SK-N-SH (cell line): ENCODE measurements around the gene TMEM184B.

Source experiments
- CHD2 ChIP-seq: fragments of 150-350 bp; IDR thresholded peaks from 2 replicates; pipeline ENCODE4 v1.6.1; 2018; ENCODE audit warnings: low read length; ENCODE audit not compliant: partially characterized antibody
- EP300 ChIP-seq, 2 experiments: IDR thresholded peaks; 2 replicates each; pipeline versions ENCODE4 v1.4.0 to v1.6.1; 2012; ENCODE audit warnings: borderline replicate concordance in 1 of 2, low read depth in 1 of 2, low read length in 1 of 2
- GABPA ChIP-seq: IDR thresholded peaks from 2 replicates; pipeline ENCODE4 v1.4.0; 2012; ENCODE audit warnings: low read depth, mild to moderate bottlenecking
- MAX ChIP-seq: IDR thresholded peaks from 2 replicates; pipeline ENCODE4 v1.4.0; 2012; ENCODE audit warnings: low read depth
- POLR2AphosphoS5 ChIP-seq: IDR thresholded peaks from 2 replicates; pipeline ENCODE4 v1.6.1; 2012; ENCODE audit warnings: low read depth, low read length
- RAD21 ChIP-seq: IDR thresholded peaks from 2 replicates; pipeline ENCODE4 v1.6.1; 2012; ENCODE audit warnings: mild to moderate bottlenecking, low read length
- TCF12 ChIP-seq: IDR thresholded peaks from 2 replicates; pipeline ENCODE4 v1.4.0; 2012
- TEAD4 ChIP-seq: IDR thresholded peaks from 2 replicates; pipeline ENCODE4 v1.4.0; 2012; ENCODE audit warnings: mild to moderate bottlenecking, borderline replicate concordance; ENCODE audit not compliant: insufficient read depth
- USF2 ChIP-seq: fragments of 150-350 bp; IDR thresholded peaks from 2 replicates; pipeline ENCODE4 v1.6.1; 2017; ENCODE audit warnings: antibody characterized with exemption, low read length, low read depth, borderline replicate concordance
- TF ChIP-seq, protein P1 (sequence below): fragments of 200-600 bp; sonication (generic); IDR thresholded peaks from 2 replicates; pipeline ENCODE4 v1.6.1; 2017; ENCODE audit warnings: antibody characterized with exemption, mild to moderate bottlenecking, moderate library complexity
- TF ChIP-seq, protein P2 (sequence below): fragments of 150-350 bp; IDR thresholded peaks from 2 replicates; pipeline ENCODE4 v1.6.1; 2016; ENCODE audit warnings: mild to moderate bottlenecking, low read depth, low read length
- TF ChIP-seq, protein P3 (sequence below): IDR thresholded peaks from 2 replicates; pipeline ENCODE4 v1.6.1; 2012; ENCODE audit warnings: mild to moderate bottlenecking, low read depth, low read length, moderate library complexity

DNA sequence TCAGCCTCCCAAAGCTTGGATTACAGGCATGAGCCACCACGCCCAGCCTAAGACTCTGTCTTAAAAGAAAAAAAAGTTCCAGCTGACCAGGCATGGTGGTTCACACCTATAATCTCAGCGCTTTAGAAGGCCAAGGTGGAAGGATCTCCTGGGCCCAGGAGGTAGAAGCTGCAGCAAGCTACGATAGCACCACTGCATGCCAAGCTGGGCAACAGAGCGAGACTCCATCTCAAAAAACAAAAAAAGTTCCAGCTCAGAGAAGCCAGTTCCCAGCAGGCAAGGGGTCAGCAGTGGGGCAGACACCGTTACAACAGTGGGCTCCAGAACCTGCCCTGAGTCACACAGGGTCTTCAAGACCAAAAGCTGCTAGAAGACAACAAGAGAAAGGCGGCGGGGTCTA is 3.3 kb downstream of the TMEM184B start:
- TF ChIP-seq GABPA = no peak
- TF ChIP-seq, protein P1, sequence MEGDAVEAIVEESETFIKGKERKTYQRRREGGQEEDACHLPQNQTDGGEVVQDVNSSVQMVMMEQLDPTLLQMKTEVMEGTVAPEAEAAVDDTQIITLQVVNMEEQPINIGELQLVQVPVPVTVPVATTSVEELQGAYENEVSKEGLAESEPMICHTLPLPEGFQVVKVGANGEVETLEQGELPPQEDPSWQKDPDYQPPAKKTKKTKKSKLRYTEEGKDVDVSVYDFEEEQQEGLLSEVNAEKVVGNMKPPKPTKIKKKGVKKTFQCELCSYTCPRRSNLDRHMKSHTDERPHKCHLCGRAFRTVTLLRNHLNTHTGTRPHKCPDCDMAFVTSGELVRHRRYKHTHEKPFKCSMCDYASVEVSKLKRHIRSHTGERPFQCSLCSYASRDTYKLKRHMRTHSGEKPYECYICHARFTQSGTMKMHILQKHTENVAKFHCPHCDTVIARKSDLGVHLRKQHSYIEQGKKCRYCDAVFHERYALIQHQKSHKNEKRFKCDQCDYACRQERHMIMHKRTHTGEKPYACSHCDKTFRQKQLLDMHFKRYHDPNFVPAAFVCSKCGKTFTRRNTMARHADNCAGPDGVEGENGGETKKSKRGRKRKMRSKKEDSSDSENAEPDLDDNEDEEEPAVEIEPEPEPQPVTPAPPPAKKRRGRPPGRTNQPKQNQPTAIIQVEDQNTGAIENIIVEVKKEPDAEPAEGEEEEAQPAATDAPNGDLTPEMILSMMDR = no peak
- TF ChIP-seq TEAD4 = no peak
- no peak for TF ChIP-seq CHD2
- no peak for TF ChIP-seq USF2
- no peak for TF ChIP-seq POLR2AphosphoS5
- no peak for TF ChIP-seq EP300 (IDR thresholded peaks at IDR 0.05; ENCODE audit: borderline replicate concordance in 1 of 2, low read depth in 1 of 2, low read length in 1 of 2)
- TF ChIP-seq, protein P2, sequence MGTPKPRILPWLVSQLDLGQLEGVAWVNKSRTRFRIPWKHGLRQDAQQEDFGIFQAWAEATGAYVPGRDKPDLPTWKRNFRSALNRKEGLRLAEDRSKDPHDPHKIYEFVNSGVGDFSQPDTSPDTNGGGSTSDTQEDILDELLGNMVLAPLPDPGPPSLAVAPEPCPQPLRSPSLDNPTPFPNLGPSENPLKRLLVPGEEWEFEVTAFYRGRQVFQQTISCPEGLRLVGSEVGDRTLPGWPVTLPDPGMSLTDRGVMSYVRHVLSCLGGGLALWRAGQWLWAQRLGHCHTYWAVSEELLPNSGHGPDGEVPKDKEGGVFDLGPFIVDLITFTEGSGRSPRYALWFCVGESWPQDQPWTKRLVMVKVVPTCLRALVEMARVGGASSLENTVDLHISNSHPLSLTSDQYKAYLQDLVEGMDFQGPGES = no peak
- TF ChIP-seq, protein P3, sequence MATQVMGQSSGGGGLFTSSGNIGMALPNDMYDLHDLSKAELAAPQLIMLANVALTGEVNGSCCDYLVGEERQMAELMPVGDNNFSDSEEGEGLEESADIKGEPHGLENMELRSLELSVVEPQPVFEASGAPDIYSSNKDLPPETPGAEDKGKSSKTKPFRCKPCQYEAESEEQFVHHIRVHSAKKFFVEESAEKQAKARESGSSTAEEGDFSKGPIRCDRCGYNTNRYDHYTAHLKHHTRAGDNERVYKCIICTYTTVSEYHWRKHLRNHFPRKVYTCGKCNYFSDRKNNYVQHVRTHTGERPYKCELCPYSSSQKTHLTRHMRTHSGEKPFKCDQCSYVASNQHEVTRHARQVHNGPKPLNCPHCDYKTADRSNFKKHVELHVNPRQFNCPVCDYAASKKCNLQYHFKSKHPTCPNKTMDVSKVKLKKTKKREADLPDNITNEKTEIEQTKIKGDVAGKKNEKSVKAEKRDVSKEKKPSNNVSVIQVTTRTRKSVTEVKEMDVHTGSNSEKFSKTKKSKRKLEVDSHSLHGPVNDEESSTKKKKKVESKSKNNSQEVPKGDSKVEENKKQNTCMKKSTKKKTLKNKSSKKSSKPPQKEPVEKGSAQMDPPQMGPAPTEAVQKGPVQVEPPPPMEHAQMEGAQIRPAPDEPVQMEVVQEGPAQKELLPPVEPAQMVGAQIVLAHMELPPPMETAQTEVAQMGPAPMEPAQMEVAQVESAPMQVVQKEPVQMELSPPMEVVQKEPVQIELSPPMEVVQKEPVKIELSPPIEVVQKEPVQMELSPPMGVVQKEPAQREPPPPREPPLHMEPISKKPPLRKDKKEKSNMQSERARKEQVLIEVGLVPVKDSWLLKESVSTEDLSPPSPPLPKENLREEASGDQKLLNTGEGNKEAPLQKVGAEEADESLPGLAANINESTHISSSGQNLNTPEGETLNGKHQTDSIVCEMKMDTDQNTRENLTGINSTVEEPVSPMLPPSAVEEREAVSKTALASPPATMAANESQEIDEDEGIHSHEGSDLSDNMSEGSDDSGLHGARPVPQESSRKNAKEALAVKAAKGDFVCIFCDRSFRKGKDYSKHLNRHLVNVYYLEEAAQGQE = no peak
- no peak for TF ChIP-seq MAX
- TF ChIP-seq RAD21 = no peak
- TF ChIP-seq TCF12 = no peak
